ENCODE results near the gene BLNK. TPM values are rescaled to one million over a fixed set of nuclear protein-coding genes. Genes with fewer than 3 reads are reported as not detected.

Gene BLNK
- total RNA-seq, 1 experiment from 2014 or later: not detected

- DNase-seq (ENCODE audit: low read depth): no peak
These were observed 16.8 kb upstream of the BLNK start for GRCh38 chr10:96288151-96288621.

- DNase-seq (ENCODE audit: low read depth): peak; percentile 3
These were observed 16.2 kb upstream of the BLNK start for GRCh38 chr10:96287392-96288105.

GRCh38 chr10:96285331-96285752 lies 14.0 kb upstream of the BLNK start:
- DNase-seq (ENCODE audit: low read depth): no peak

- no peak for DNase-seq (ENCODE audit: low read depth)
These were observed 12.4 kb upstream of the BLNK start for GRCh38 chr10:96283756-96284155.

GRCh38 chr10:96283351-96283750 lies 12.0 kb upstream of the BLNK start:
- DNase-seq (ENCODE audit: low read depth): no peak

GRCh38 chr10:96281444-96282029 lies 10.2 kb upstream of the BLNK start:
- DNase-seq (ENCODE audit: low read depth): no peak

GRCh38 chr10:96280859-96281258 lies 9.5 kb upstream of the BLNK start:
- DNase-seq (ENCODE audit: low read depth): no peak

- DNase-seq (ENCODE audit: low read depth): no peak
These were observed 7.8 kb upstream of the BLNK start for GRCh38 chr10:96279191-96279641.

- DNase-seq (ENCODE audit: low read depth): no peak
These were observed 5.5 kb upstream of the BLNK start for GRCh38 chr10:96276831-96277230.

- DNase-seq (ENCODE audit: low read depth): no peak
These were observed 5.1 kb upstream of the BLNK start for GRCh38 chr10:96276426-96276825.

- DNase-seq (ENCODE audit: low read depth): no peak
These were observed 4.5 kb upstream of the BLNK start for GRCh38 chr10:96275685-96276418.

- DNase-seq (ENCODE audit: low read depth): no peak
These were observed 1.2 kb upstream of the BLNK start for GRCh38 chr10:96272316-96273280.

- DNase-seq (ENCODE audit: low read depth): no peak
These were observed 798 bp downstream of the BLNK start for GRCh38 chr10:96270571-96270970.

- DNase-seq (ENCODE audit: low read depth): no peak
These were observed 1.7 kb downstream of the BLNK start for GRCh38 chr10:96269438-96270300.

GRCh38 chr10:96268341-96268909 lies 2.9 kb downstream of the BLNK start:
- no peak for DNase-seq (ENCODE audit: low read depth)

GRCh38 chr10:96267234-96267705 lies 4.1 kb downstream of the BLNK start:
- DNase-seq (ENCODE audit: low read depth): no peak

GRCh38 chr10:96266118-96266770 lies 5.1 kb downstream of the BLNK start:
- no peak for DNase-seq (ENCODE audit: low read depth)

GRCh38 chr10:96264938-96265337 lies 6.4 kb downstream of the BLNK start:
- no peak for DNase-seq (ENCODE audit: low read depth)

- DNase-seq (ENCODE audit: low read depth): no peak
These were observed 7.7 kb downstream of the BLNK start for GRCh38 chr10:96263669-96264068.

Data from LHCN-M2 (cell line).